T-helper 17 cell (primary cell): ENCODE data around the gene CLNK. TPM values are rescaled to one million over a fixed set of nuclear protein-coding genes. Genes with fewer than 3 reads are reported as not detected.
A peak's percentile ranks its signal among the peaks of the same experiment; 100 is the strongest.

Experiments used
- ATAC-seq: fragments of 150-1000 bp; cut with Tn5 transposase; 2 replicates; pipeline ENCODE4 v1.10.0; 2021; ENCODE audit warnings: mild to moderate bottlenecking, moderate library complexity
- DNase-seq, 3 donors: peaks; one replicate each; pipeline versions ENCODE4 v3.0.0 to v3.0.0-alpha.2; 2020 to 2021
- H3K9me3 ChIP-seq: one replicate; pipeline ENCODE4 v1.7.0; 2013; ENCODE audit warnings: low read length, mild to moderate bottlenecking; ENCODE audit not compliant: control insufficient read depth, poor library complexity, severe bottlenecking
- H3K27ac Mint-ChIP-seq: one replicate; pipeline ENCODE4 v1.8.0; 2022; ENCODE audit warnings: mild to moderate bottlenecking, moderate library complexity, mixed read lengths
- H3K27me3 Mint-ChIP-seq: one replicate; pipeline ENCODE4 v1.8.0; 2022; ENCODE audit warnings: mixed read lengths
- H3K36me3 Mint-ChIP-seq: one replicate; pipeline ENCODE4 v1.8.0; 2022; ENCODE audit warnings: low read depth, mixed read lengths
- H3K4me1 Mint-ChIP-seq: one replicate; pipeline ENCODE4 v1.8.0; 2022; ENCODE audit warnings: mild to moderate bottlenecking, mixed read lengths
- H3K4me3 Mint-ChIP-seq: one replicate; pipeline ENCODE4 v1.8.0; 2022; ENCODE audit warnings: mild to moderate bottlenecking, moderate library complexity, mixed read lengths
- total RNA-seq, 4 donors: library from RNA in 2 of 4; stranded (reverse) in 2 of 4; gene quantifications; one replicate each; pipeline ENCODE4 v1.2.3 and lab custom pipeline; 2022 to 2026

Gene CLNK
- total RNA-seq, 2 donors from 2014 or later: 0.12 to 0.39 TPM

- Mint-ChIP-seq H3K4me3 (no peak overlapping the region), H3K36me3 (peaks cover 3% of the 10 kb centered on the region), H3K27ac (no peak overlapping the region), H3K4me1 (peaks cover 5% of the 10 kb centered on the region), H3K27me3 (peaks cover 25% of the 10 kb centered on the region)
- no peaks in the 10 kb centered on the region for H3K9me3 ChIP-seq
- ATAC-seq: no peak
- no peak for DNase-seq
Observed at GRCh38 chr4:10569491-10569890, 115.1 kb downstream of the CLNK start.

DNA sequence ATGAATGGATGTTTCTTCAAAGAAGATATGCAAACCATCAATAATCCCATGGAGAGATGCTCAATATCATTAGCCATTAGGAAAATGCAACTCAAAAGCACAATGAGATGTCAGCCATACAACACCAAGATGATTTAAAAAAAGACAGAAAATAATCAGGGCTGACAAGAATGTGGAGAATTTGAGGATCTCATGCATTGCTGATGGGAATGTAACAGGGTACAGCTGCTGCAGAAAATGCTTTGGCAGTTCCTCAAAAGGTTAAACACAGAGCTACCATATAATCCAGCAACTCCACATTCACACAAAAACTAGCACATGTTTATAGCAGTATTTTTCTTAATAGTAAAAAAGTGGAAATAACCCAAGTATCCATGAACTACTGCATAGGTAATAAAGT is 116.8 kb downstream of the CLNK start:
- H3K9me3 ChIP-seq: no peaks in the 10 kb centered on the region
- ATAC-seq (no peak), DNase-seq (no peak)
- Mint-ChIP-seq H3K27ac (no peak overlapping the region), H3K27me3 (peaks cover 24% of the 10 kb centered on the region), H3K36me3 (no peaks in the 10 kb centered on the region), H3K4me1 (peaks cover 3% of the 10 kb centered on the region), H3K4me3 (no peak overlapping the region)

- H3K9me3 ChIP-seq: no peaks in the 10 kb centered on the region
- Mint-ChIP-seq H3K36me3 (no peaks in the 10 kb centered on the region), H3K4me1 (peaks cover 5% of the 10 kb centered on the region), H3K27me3 (peaks cover 35% of the 10 kb centered on the region), H3K4me3 (no peak overlapping the region), H3K27ac (no peak overlapping the region)
- ATAC-seq: no peak
- no peak for DNase-seq
Observed at GRCh38 chr4:10565166-10565780, 119.3 kb downstream of the CLNK start.

- H3K27me3 Mint-ChIP-seq: peaks cover 60% of the 10 kb centered on the region
- no peaks in the 10 kb centered on the region for H3K36me3 Mint-ChIP-seq
- peaks cover 4% of the 10 kb centered on the region for H3K4me1 Mint-ChIP-seq
- H3K9me3 ChIP-seq: no peaks in the 10 kb centered on the region
- no peak overlapping the region for H3K27ac Mint-ChIP-seq
- H3K4me3 Mint-ChIP-seq: no peak overlapping the region
- ATAC-seq (peak; percentile 60), DNase-seq (peak in 1 of 3 donors; percentile 32)
Observed at GRCh38 chr4:10554694-10555093, 129.9 kb downstream of the CLNK start.

DNA sequence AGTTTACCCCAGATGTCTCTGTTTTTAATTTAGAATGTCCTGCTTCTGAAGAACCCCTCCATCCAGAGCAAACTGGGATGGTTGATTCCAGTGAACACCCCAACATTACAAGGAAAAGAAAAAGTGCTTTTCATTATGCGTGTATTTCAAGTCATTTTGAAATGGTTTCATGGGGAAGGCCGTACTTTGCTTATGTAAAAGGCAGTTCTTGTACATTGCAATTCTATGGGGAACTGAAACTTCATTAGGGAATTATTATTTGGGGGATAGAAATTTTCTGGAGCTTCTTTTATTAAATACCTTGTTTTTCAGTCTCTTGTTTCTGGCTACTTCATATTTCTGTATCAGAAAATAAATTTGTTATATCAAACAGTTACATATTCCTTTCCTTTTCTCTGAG is 130.4 kb downstream of the CLNK start:
- no peaks in the 10 kb centered on the region for H3K9me3 ChIP-seq
- Mint-ChIP-seq H3K27me3 (peaks cover 60% of the 10 kb centered on the region), H3K4me3 (no peak overlapping the region), H3K36me3 (no peaks in the 10 kb centered on the region), H3K4me1 (peaks cover 4% of the 10 kb centered on the region), H3K27ac (no peak overlapping the region)
- DNase-seq: no peak
- ATAC-seq: no peak

GRCh38 chr4:10552591-10553280 is 131.8 kb downstream of the CLNK start:
- no peaks in the 10 kb centered on the region for H3K9me3 ChIP-seq
- H3K36me3 Mint-ChIP-seq: no peaks in the 10 kb centered on the region
- ATAC-seq: no peak
- H3K4me1 Mint-ChIP-seq: peaks cover 4% of the 10 kb centered on the region
- peaks cover 62% of the 10 kb centered on the region for H3K27me3 Mint-ChIP-seq
- DNase-seq: no peak
- H3K27ac Mint-ChIP-seq: no peak overlapping the region
- H3K4me3 Mint-ChIP-seq: no peak overlapping the region

DNA sequence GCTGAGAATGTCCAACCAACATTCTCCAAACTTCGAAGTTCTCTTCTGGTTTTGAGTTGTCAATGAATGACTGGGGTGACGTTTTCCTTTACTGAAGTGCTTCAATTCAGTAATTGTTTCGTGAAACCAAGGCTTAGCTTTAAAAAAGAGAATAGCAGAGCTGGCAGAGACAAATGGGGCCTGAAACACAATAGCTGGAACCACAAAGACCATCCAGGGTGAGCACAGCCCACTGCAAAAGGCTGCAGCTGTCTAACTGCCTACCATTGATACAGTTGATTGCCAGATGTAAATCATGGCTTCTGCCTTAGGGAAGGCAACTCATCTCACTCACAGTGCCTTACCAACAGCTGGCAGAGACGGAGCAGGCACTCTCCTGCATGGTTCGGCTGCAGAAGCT is 148.7 kb downstream of the CLNK start:
- DNase-seq (no peak), ATAC-seq (no peak)
- Mint-ChIP-seq H3K27me3 (peaks cover 34% of the 10 kb centered on the region), H3K36me3 (no peaks in the 10 kb centered on the region), H3K4me3 (no peak overlapping the region), H3K4me1 (no peaks in the 10 kb centered on the region), H3K27ac (no peak overlapping the region)
- no peaks in the 10 kb centered on the region for H3K9me3 ChIP-seq

DNA sequence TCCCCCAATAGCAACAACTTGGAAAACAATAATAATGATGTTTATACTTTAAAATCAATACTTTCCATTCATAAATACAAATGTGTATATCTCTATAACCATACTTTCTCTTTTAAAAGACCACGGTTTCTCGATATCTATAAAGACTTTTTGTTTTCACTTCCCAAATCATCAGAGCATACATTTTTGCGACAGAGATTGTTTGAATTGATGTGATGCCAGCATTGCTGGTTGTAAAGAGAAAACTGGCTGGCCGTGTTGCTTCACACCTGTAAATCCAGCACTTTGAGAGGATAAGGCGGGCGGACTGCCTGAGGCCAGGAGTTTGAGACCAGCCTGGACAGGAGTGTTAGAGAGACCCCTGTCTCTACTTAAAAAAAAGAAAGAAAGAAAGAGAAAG is 149.7 kb downstream of the CLNK start:
- DNase-seq: no peak
- H3K4me1 Mint-ChIP-seq: no peaks in the 10 kb centered on the region
- H3K4me3 Mint-ChIP-seq: no peak overlapping the region
- no peaks in the 10 kb centered on the region for H3K36me3 Mint-ChIP-seq
- peaks cover 45% of the 10 kb centered on the region for H3K27me3 Mint-ChIP-seq
- no peak for ATAC-seq
- no peaks in the 10 kb centered on the region for H3K9me3 ChIP-seq
- no peak overlapping the region for H3K27ac Mint-ChIP-seq

- no peak overlapping the region for H3K4me3 Mint-ChIP-seq
- ATAC-seq: no peak
- no peaks in the 10 kb centered on the region for H3K4me1 Mint-ChIP-seq
Observed at GRCh38 chr4:10532155-10532554, 152.4 kb downstream of the CLNK start.

GRCh38 chr4:10530137-10530786 is 154.3 kb downstream of the CLNK start:
- Mint-ChIP-seq H3K36me3 (no peaks in the 10 kb centered on the region), H3K4me3 (no peak overlapping the region), H3K27me3 (peaks cover 46% of the 10 kb centered on the region), H3K27ac (no peak overlapping the region), H3K4me1 (no peaks in the 10 kb centered on the region)
- DNase-seq (no peak), ATAC-seq (no peak)
- no peaks in the 10 kb centered on the region for H3K9me3 ChIP-seq

More at GRCh38 chr4:10532155-10532554, 152.4 kb downstream of the CLNK start:
- Mint-ChIP-seq H3K27ac (no peak overlapping the region), H3K36me3 (no peaks in the 10 kb centered on the region), H3K27me3 (peaks cover 34% of the 10 kb centered on the region)
- no peak for DNase-seq
- H3K9me3 ChIP-seq: no peaks in the 10 kb centered on the region

DNA sequence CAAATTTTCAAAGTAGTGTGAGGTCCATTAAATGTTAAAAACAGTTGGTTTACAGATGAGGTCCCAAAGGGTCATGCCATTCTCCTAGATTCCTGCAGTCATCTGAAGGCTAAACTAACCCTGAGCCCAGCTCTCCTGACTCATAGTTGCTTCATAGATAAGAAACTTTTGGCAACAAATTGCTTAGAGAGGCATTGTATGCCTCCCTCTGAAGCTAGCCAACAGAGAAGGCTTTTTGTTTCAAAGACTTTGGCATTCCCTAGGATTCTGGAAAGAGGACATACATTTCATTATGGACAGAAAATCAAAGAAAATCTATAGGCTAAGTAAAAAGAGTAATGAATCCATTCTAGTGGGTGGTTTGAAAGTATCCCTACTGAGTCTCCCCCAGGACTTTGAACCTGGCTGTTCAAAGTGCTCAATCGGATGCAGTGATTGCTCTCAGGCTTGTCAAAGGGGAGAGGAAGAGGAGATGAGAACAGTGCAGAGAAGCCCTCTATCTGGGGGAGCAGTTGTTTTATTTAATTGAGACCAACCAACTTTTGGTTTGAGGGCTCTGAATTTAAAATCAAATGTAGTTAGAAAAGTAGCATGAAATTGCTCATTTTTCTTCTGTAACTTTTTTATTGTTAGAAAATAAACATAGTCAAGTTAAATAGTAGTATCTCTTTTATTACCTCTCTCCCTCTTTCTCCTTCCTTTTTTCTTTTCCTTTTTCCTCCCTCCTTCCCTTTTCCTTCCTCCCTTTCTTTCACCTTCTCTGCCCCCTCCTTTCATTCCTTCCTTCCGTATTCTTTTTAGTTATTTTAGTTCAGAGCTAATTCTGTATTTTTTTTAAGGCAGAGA is 155.1 kb downstream of the CLNK start:
- H3K4me3 Mint-ChIP-seq: no peak overlapping the region
- ATAC-seq (no peak), DNase-seq (no peak)
- peaks cover 48% of the 10 kb centered on the region for H3K27me3 Mint-ChIP-seq
- no peaks in the 10 kb centered on the region for H3K4me1 Mint-ChIP-seq
- H3K9me3 ChIP-seq: no peaks in the 10 kb centered on the region
- no peak overlapping the region for H3K27ac Mint-ChIP-seq
- H3K36me3 Mint-ChIP-seq: no peaks in the 10 kb centered on the region

DNA sequence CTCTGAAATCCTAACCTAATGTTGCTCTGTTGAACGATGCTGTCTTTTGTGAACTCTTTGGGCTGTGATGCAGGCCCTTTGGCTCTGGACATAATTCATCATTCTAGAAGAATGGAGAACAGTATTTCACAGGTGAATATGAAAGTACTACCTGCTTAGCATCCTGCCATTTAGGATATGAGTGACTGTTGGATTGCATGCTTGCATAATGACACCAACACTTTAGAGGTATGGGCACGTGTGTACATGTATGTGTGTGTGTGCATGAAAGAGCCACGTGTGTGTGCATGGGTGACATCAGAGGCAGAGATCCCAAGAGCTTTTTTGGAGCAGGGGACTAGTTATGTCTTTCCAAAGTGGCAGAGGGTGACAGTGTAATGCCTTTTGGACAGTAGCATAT is 157.1 kb downstream of the CLNK start:
- Mint-ChIP-seq H3K4me1 (no peaks in the 10 kb centered on the region), H3K4me3 (no peak overlapping the region)
- DNase-seq: no peak

More for the DNA sequence above, 157.1 kb downstream of the CLNK start:
- no peaks in the 10 kb centered on the region for H3K9me3 ChIP-seq
- peaks cover 40% of the 10 kb centered on the region for H3K27me3 Mint-ChIP-seq
- no peak overlapping the region for H3K27ac Mint-ChIP-seq
- no peaks in the 10 kb centered on the region for H3K36me3 Mint-ChIP-seq
- no peak for ATAC-seq
